GM21367 (cell line): ENCODE data around the gene CD80.

ENCODE experiments used
- ATAC-seq: cut with Tn5 transposase; IDR thresholded peaks from one replicate; pipeline ENCODE4 v1.9.1; 2021; ENCODE audit not compliant: unreplicated experiment

The CD80 gene

GRCh38 chr3:119550192-119550910, 9.1 kb downstream of the CD80 start:
- ATAC-seq = no peak

- no peak for ATAC-seq
Measured at GRCh38 chr3:119548341-119548740, 11.1 kb downstream of the CD80 start.

- no peak for ATAC-seq
Measured at GRCh38 chr3:119547227-119547626, 12.2 kb downstream of the CD80 start.

- no peak for ATAC-seq
Measured at GRCh38 chr3:119543147-119543546, 16.3 kb downstream of the CD80 start.

- ATAC-seq = no peak
Measured at GRCh38 chr3:119542168-119542767, 17.1 kb downstream of the CD80 start.

GRCh38 chr3:119541547-119541946, 17.9 kb downstream of the CD80 start:
- ATAC-seq = no peak

- no peak for ATAC-seq
Measured at GRCh38 chr3:119538772-119539171, 20.6 kb downstream of the CD80 start.

- no peak for ATAC-seq
Measured at GRCh38 chr3:119536757-119537156, 22.7 kb downstream of the CD80 start.

GRCh38 chr3:119534296-119534695, 25.1 kb downstream of the CD80 start:
- ATAC-seq = no peak

- ATAC-seq = no peak
Measured at GRCh38 chr3:119531151-119531550, 28.3 kb downstream of the CD80 start.

- no peak for ATAC-seq
Measured at GRCh38 chr3:119530456-119530855, 29.0 kb downstream of the CD80 start.

GRCh38 chr3:119529883-119530282, 29.5 kb downstream of the CD80 start:
- no peak for ATAC-seq

GRCh38 chr3:119527714-119528113, 31.7 kb downstream of the CD80 start:
- no peak for ATAC-seq

GRCh38 chr3:119524931-119525662, 34.3 kb downstream of the CD80 start:
- no peak for ATAC-seq

- ATAC-seq = no peak
Measured at GRCh38 chr3:119518026-119518425, 41.4 kb downstream of the CD80 start.

- no peak for ATAC-seq
Measured at GRCh38 chr3:119517112-119517511, 42.3 kb downstream of the CD80 start.

GRCh38 chr3:119514637-119515036, 44.8 kb downstream of the CD80 start:
- ATAC-seq = no peak

GRCh38 chr3:119510690-119511089, 48.7 kb downstream of the CD80 start:
- ATAC-seq = no peak

GRCh38 chr3:119508172-119508845, 51.1 kb downstream of the CD80 start:
- peak; percentile 54 for ATAC-seq

- ATAC-seq = no peak
Measured at GRCh38 chr3:119507404-119507803, 52.0 kb downstream of the CD80 start.

GRCh38 chr3:119506631-119507030, 52.8 kb downstream of the CD80 start:
- ATAC-seq = no peak

GRCh38 chr3:119500901-119501300, 58.5 kb downstream of the CD80 start:
- no peak for ATAC-seq
